ENCODE data around the gene ONECUT2. TPM values are rescaled to one million over a fixed set of nuclear protein-coding genes. Genes with fewer than 3 reads are reported as not detected.

ONECUT2 gene
- total RNA-seq, 2 donors from 2014 or later = 1.9 to 3.6 TPM

- no peak for TF ChIP-seq CTCF (conservative IDR thresholded peaks at IDR 0.05)
- Histone ChIP-seq H3K9ac (ENCODE audit: extremely low read depth, low read length, poor library complexity, severe bottlenecking) (no peak overlapping the region), H3K9me3 (ENCODE audit: control insufficient read depth, low read length) (no peaks in the 10 kb centered on the region), H3K4me3 (ENCODE audit: low read length) (no peak overlapping the region), H3K27ac (ENCODE audit: low read depth, low read length) (no peak overlapping the region), H3K4me1 (ENCODE audit: control insufficient read depth, insufficient read depth, low read length) (peaks cover 4% of the 10 kb centered on the region), H3K27me3 (ENCODE audit: control insufficient read depth, insufficient read depth, low read length, poor library complexity, severe bottlenecking) (no peaks in the 10 kb centered on the region), H3K36me3 (ENCODE audit: control insufficient read depth, insufficient read depth, low read length) (no peaks in the 10 kb centered on the region)
- no peaks in the 10 kb centered on the region for H3K36me3 Mint-ChIP-seq (ENCODE audit: low read depth)
- peaks cover 28% of the 10 kb centered on the region for H3K4me1 Mint-ChIP-seq
- no peak overlapping the region for H3K27ac Mint-ChIP-seq
- no peak for DNase-seq
- 95% methylated on average over 3 of the region's 3 CpGs; no CpG with 5 or more reads in 1 of the 2 experiments for WGBS, 2 experiments (ENCODE audit: insufficient coverage in 1 of 2, insufficient read length in 1 of 2)
- H3K4me3 Mint-ChIP-seq = no peak overlapping the region
- no peaks in the 10 kb centered on the region for H3K9me3 Mint-ChIP-seq
- H3K27me3 Mint-ChIP-seq (ENCODE audit: insufficient read depth) = no peaks in the 10 kb centered on the region
Observed at GRCh38 chr18:57538614-57539013, 103.4 kb downstream of the ONECUT2 start.

- no peaks in the 10 kb centered on the region for H3K27me3 ChIP-seq (ENCODE audit: control insufficient read depth, insufficient read depth, low read length, poor library complexity, severe bottlenecking)
- Mint-ChIP-seq H3K9me3 (no peaks in the 10 kb centered on the region), H3K36me3 (ENCODE audit: low read depth) (no peaks in the 10 kb centered on the region), H3K27me3 (ENCODE audit: insufficient read depth) (no peaks in the 10 kb centered on the region), H3K27ac (no peak overlapping the region), H3K4me1 (peaks cover 19% of the 10 kb centered on the region), H3K4me3 (no peak overlapping the region)
- no peak for DNase-seq
- no peak overlapping the region for H3K27ac ChIP-seq (ENCODE audit: low read depth, low read length)
- H3K4me3 ChIP-seq (ENCODE audit: low read length) = no peak overlapping the region
- TF ChIP-seq CTCF (conservative IDR thresholded peaks at IDR 0.05) = no peak
- WGBS, 2 experiments (ENCODE audit: insufficient coverage in 1 of 2, insufficient read length in 1 of 2) = 92 to 94% methylated on average over 4 of the region's 4 CpGs
- no peak overlapping the region for H3K9ac ChIP-seq (ENCODE audit: extremely low read depth, low read length, poor library complexity, severe bottlenecking)
- no peaks in the 10 kb centered on the region for H3K9me3 ChIP-seq (ENCODE audit: control insufficient read depth, low read length)
- H3K4me1 ChIP-seq (ENCODE audit: control insufficient read depth, insufficient read depth, low read length) = no peaks in the 10 kb centered on the region
- no peaks in the 10 kb centered on the region for H3K36me3 ChIP-seq (ENCODE audit: control insufficient read depth, insufficient read depth, low read length)
Observed at GRCh38 chr18:57539702-57540101, 104.5 kb downstream of the ONECUT2 start.

Other genes starting within 250 kb of the ONECUT2 start
- gene ST8SIA3, start 82.8 kb upstream of the ONECUT2 start, total RNA-seq = 1 to 10 TPM; 1.1 to 1.6 TPM
- gene FECH, start 151.3 kb downstream of the ONECUT2 start, total RNA-seq = 10 to 100 TPM; 27.6 to 31.7 TPM
- 100 to 1,000 TPM; 118 to 134 TPM for gene NARS1, start 186.5 kb downstream of the ONECUT2 start, total RNA-seq

Measured in endodermal cell (in vitro differentiated cells).